Kidney epithelial cell (primary cell): Measurements from ENCODE around the gene COX19. TPM values are rescaled to one million over a fixed set of nuclear protein-coding genes. Genes with fewer than 3 reads are reported as not detected.

ENCODE experiments used
- DNase-seq: peaks from one replicate; pipeline ENCODE4 v3.0.0-alpha.2; 2010; ENCODE audit warnings: low read depth
- H3K27me3 ChIP-seq: 2 replicates; pipeline ENCODE4 v1.6.0; 2011; ENCODE audit warnings: low read length; ENCODE audit not compliant: control insufficient read depth, insufficient read depth
- H3K36me3 ChIP-seq: 2 replicates; pipeline ENCODE4 v1.5.1; 2011; ENCODE audit warnings: low read length; ENCODE audit not compliant: control insufficient read depth, insufficient read depth
- H3K4me3 ChIP-seq: 2 replicates; pipeline ENCODE4 v1.5.1; 2011; ENCODE audit warnings: low read depth, mild to moderate bottlenecking, control low read depth, low read length
- total RNA-seq: library from RNA; depleted of rRNA; stranded (reverse); fragments of >200 nt; gene quantifications from 2 replicates; pipeline ENCODE4 v1.2.3, GENCODE V29; 2015
- TF ChIP-seq, protein P1 (sequence below): IDR thresholded peaks from 2 replicates; pipeline ENCODE4 v1.5.1; 2011; ENCODE audit warnings: mild to moderate bottlenecking, moderate library complexity, low read length, control low read depth, inconsistent platforms; ENCODE audit not compliant: insufficient read depth, poor library complexity, severe bottlenecking

Gene COX19
- total RNA-seq, 1 donor from 2014 or later: 15.5 TPM

DNA sequence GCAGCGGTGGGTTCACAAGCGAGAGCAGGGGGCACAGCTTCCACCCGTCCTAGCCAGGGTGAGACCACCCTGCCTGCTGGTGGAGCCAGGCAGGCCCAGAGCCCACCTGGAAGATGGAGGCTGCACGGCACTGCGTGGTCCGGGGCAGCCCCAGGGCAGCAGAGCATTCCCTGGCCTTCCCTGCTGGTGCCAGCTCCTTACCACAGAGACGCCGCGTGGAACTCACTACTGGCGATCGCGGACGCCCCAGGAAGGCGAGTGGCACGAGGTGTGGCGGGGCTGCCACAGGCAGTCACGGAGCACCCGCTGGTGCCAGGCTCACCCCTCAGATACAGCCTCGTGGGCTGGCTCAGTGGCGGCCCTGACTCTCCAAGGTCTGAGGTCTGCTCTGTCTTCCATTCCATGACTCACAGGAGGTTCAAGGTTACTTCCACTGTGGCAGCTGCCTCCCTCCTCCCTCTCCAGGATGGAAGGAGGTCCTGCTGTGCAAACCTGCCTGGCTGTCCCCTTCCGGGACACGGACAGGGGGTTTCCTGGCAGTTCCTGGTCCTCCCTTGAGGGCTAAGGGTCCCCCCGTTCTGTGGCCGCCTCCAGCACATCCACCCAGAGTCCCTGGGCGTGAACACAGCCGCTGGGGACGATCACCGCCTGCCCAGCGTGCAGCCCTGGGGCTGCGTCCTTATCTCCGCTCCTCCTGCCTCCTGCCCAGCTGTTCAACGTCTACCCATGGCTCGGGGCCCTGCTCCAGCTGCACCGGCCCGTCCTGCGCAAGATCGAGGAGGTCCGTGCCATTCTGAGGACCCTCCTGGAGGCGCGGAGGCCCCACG, 10.8 kb upstream of the COX19 start:
- TF ChIP-seq, protein P1, sequence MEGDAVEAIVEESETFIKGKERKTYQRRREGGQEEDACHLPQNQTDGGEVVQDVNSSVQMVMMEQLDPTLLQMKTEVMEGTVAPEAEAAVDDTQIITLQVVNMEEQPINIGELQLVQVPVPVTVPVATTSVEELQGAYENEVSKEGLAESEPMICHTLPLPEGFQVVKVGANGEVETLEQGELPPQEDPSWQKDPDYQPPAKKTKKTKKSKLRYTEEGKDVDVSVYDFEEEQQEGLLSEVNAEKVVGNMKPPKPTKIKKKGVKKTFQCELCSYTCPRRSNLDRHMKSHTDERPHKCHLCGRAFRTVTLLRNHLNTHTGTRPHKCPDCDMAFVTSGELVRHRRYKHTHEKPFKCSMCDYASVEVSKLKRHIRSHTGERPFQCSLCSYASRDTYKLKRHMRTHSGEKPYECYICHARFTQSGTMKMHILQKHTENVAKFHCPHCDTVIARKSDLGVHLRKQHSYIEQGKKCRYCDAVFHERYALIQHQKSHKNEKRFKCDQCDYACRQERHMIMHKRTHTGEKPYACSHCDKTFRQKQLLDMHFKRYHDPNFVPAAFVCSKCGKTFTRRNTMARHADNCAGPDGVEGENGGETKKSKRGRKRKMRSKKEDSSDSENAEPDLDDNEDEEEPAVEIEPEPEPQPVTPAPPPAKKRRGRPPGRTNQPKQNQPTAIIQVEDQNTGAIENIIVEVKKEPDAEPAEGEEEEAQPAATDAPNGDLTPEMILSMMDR: no peak
- DNase-seq: no peak

DNA sequence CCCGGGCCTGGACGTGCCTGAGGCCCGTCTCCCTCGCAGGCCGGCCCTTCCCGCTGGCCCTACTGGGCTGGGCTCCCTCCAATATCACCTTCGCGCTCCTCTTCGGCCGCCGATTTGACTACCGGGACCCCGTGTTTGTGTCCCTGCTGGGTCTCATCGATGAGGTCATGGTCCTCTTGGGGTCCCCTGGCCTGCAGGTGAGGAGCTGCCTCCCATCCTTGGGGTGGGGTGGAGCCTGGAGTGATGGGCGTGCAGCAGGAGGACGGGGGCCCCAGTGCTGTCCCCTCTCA, 9.7 kb upstream of the COX19 start:
- no peak overlapping the region for H3K4me3 ChIP-seq
- no peaks in the 10 kb centered on the region for H3K36me3 ChIP-seq
- no peak for DNase-seq
- TF ChIP-seq, protein P1: no peak
- peaks cover 2% of the 10 kb centered on the region for H3K27me3 ChIP-seq

More for the DNA sequence above, 10.8 kb upstream of the COX19 start:
- peaks cover 8% of the 10 kb centered on the region for H3K27me3 ChIP-seq
- H3K4me3 ChIP-seq: no peak overlapping the region
- H3K36me3 ChIP-seq: no peaks in the 10 kb centered on the region

DNA sequence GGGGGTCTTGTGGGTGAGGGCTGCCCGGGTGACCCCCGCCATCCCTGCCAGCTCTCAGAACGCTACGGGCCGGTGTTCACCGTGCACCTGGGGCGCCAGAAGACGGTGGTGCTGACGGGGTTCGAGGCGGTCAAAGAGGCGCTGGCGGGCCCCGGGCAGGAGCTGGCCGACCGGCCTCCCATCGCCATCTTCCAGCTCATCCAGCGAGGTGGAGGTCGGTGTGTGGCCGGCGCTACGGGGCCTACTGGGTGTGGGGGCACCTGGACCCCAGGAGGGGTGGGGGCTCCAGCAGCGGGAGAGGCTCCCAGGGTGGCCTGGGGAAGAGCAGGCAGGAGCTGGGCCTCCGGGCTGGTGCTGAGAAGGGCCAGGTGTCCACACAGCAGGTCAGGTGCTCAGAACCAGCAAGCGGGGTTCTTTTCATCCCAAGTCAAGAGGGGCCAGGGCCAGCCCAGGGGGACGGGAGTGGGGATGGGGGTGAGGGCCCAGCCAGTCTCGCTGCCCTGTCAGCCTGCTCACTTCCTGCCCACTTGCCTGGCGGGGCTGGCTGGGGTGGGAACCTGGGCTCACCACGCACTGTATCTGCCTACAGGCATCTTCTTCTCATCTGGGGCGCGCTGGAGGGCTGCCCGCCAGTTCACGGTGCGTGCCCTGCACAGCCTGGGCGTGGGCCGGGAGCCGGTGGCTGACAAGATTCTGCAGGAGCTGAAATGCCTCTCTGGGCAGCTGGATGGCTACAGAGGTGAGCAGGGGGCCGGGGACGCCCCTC, 9.2 kb upstream of the COX19 start:
- TF ChIP-seq, protein P1: no peak
- no peaks in the 10 kb centered on the region for H3K36me3 ChIP-seq
- no peak for DNase-seq
- H3K4me3 ChIP-seq: no peak overlapping the region
- peaks cover 2% of the 10 kb centered on the region for H3K27me3 ChIP-seq

- peaks cover 2% of the 10 kb centered on the region for H3K27me3 ChIP-seq
- TF ChIP-seq, protein P1: no peak
- no peak overlapping the region for H3K4me3 ChIP-seq
- H3K36me3 ChIP-seq: no peaks in the 10 kb centered on the region
- no peak for DNase-seq
Observed at GRCh38 chr7:983616-984071, 8.3 kb upstream of the COX19 start.

- Histone ChIP-seq H3K27me3 (peaks cover 2% of the 10 kb centered on the region), H3K36me3 (no peaks in the 10 kb centered on the region), H3K4me3 (no peak within 1 kb of the TSS)
- DNase-seq: no peak
- TF ChIP-seq, protein P1: no peak
Observed at GRCh38 chr7:983004-983615, 7.8 kb upstream of the COX19 start, which contains the start of gene CYP2W1. TSS of gene CYP2W1 (plus strand) at chr7:983181. CDS start at chr7:983212, 31 bp downstream.
